B cell (primary cell): ENCODE results near the gene HSPD1. TPM values are rescaled to one million over a fixed set of nuclear protein-coding genes. Genes with fewer than 3 reads are reported as not detected.
A peak's percentile ranks its signal among the peaks of the same experiment; 100 is the strongest.

Experiments
- ATAC-seq: fragments of 200-7000 bp; cut with Tn5 transposase; one replicate; pipeline ENCODE4 v1.10.0; 2021; ENCODE audit warnings: low read depth, mild to moderate bottlenecking, moderate number of reproducible peaks, moderate library complexity
- CTCF ChIA-PET: fragments of 350-600 bp; sonication (Branson Sonifier 250); formaldehyde crosslinking; loops from one replicate; lab custom pipeline; 2021; ENCODE audit warnings: antibody characterized with exemption, inconsistent platforms; lab: Charles Lee
- POLR2A ChIA-PET: fragments of 350-600 bp; sonication (Branson Sonifier 250); formaldehyde crosslinking; loops from one replicate; lab custom pipeline; 2021; ENCODE audit warnings: antibody characterized with exemption; lab: Charles Lee
- DNase-seq: peaks from one replicate; pipeline ENCODE4 v3.0.0; 2013
- H2AFZ ChIP-seq: 2 replicates; pipeline ENCODE4 v1.6.1; 2012; ENCODE audit warnings: mild to moderate bottlenecking, low read depth, low read length; ENCODE audit not compliant: insufficient read depth, poor library complexity, severe bottlenecking
- H3K27ac ChIP-seq, 2 donors: 1 replicate in 1 of 2; 2 replicates in 1 of 2; pipeline ENCODE4 v1.5.1; 2012 to 2013; ENCODE audit warnings: low read length in 2 of 2, mild to moderate bottlenecking in 2 of 2, moderate library complexity in 1 of 2
- H3K27me3 ChIP-seq, 4 experiments: fragments of 200-600 bp in 1 of 4; sonication (generic) in 1 of 4; replicated peaks in 1 of 4; 1 replicate in 2 of 4; 2 replicates in 2 of 4; pipeline versions ENCODE4 v1.6.1 to v1.7.0; 2013 to 2016; ENCODE audit warnings: low read length in 3 of 4, mild to moderate bottlenecking in 2 of 4, mixed read lengths in 1 of 4, moderate library complexity in 1 of 4; ENCODE audit not compliant: insufficient read depth in 4 of 4, control insufficient read depth in 3 of 4; ENCODE audit errors: control extremely low read depth in 1 of 4
- H3K36me3 ChIP-seq, 2 experiments: replicated peaks in 1 of 2; 1 replicate in 1 of 2; 2 replicates in 1 of 2; pipeline versions ENCODE4 v1.6.1 to v1.7.1; 2013; ENCODE audit warnings: low read length in 1 of 2; ENCODE audit not compliant: insufficient read depth in 2 of 2, control insufficient read depth in 1 of 2; ENCODE audit errors: control extremely low read depth in 1 of 2, extremely low read depth in 1 of 2
- H3K4me1 ChIP-seq, 2 donors: fragments of 200-600 bp in 1 of 2; sonication (generic) in 1 of 2; 1 replicate in 1 of 2; 2 replicates in 1 of 2; pipeline versions ENCODE4 v1.5.1 to v1.6.1; 2013 to 2017; ENCODE audit warnings: low read length in 2 of 2; ENCODE audit not compliant: control insufficient read depth in 2 of 2, insufficient read depth in 2 of 2
- H3K4me2 ChIP-seq: replicated peaks from 2 replicates; pipeline ENCODE3; 2012; ENCODE audit warnings: mild to moderate bottlenecking, low read depth, low read length; ENCODE audit not compliant: poor library complexity, severe bottlenecking
- H3K4me3 ChIP-seq, 5 experiments: fragments of 200-600 bp in 1 of 5; sonication (generic) in 1 of 5; 1 replicate in 3 of 5; 2 replicates in 2 of 5; pipeline versions ENCODE4 v1.5.1 to v1.7.0; 2011 to 2016; ENCODE audit warnings: low read length in 4 of 5, mild to moderate bottlenecking in 4 of 5, low read depth in 2 of 5, control low read depth in 1 of 5, moderate library complexity in 1 of 5; ENCODE audit not compliant: insufficient read depth in 1 of 5; ENCODE audit errors: control extremely low read depth in 1 of 5, extremely low read depth in 1 of 5
- H3K79me2 ChIP-seq: fragments of 200-600 bp; sonication (generic); one replicate; pipeline ENCODE4 v1.6.0; 2016; ENCODE audit warnings: low read length; ENCODE audit not compliant: control insufficient read depth, insufficient read depth
- H3K9ac ChIP-seq: fragments of 200-600 bp; sonication (generic); 2 replicates; pipeline ENCODE4 v1.6.1; 2017; ENCODE audit warnings: mild to moderate bottlenecking, low read length, moderate library complexity
- H3K9me3 ChIP-seq, 3 donors: one replicate each; pipeline versions ENCODE4 v1.6.1 to v1.7.1; 2013; ENCODE audit warnings: low read length in 2 of 3; ENCODE audit not compliant: control insufficient read depth in 2 of 3, insufficient read depth in 1 of 3; ENCODE audit errors: control extremely low read depth in 1 of 3
- H4K20me1 ChIP-seq: 2 replicates; pipeline ENCODE4 v1.6.0; 2012; ENCODE audit warnings: mild to moderate bottlenecking, low read length; ENCODE audit not compliant: insufficient read depth, control insufficient read depth, poor library complexity, severe bottlenecking
- H3K27ac Mint-ChIP-seq: one replicate; pipeline ENCODE4 v1.8.0; 2021; ENCODE audit warnings: mixed read lengths
- H3K27me3 Mint-ChIP-seq: one replicate; pipeline ENCODE4 v1.8.0; 2021; ENCODE audit warnings: mixed read lengths
- H3K4me1 Mint-ChIP-seq: one replicate; pipeline ENCODE4 v1.8.0; 2021; ENCODE audit warnings: mixed read lengths
- H3K4me3 Mint-ChIP-seq: one replicate; pipeline ENCODE4 v1.8.0; 2021; ENCODE audit warnings: mixed read lengths
- H3K9me3 Mint-ChIP-seq: one replicate; pipeline ENCODE4 v1.8.0; 2022; ENCODE audit warnings: mixed read lengths; ENCODE audit not compliant: insufficient read depth
- CTCF ChIP-seq: fragments of 200-600 bp; IDR thresholded peaks from one replicate; pipeline ENCODE4 v1.8.0; 2022; ENCODE audit warnings: antibody characterized with exemption, mild to moderate bottlenecking
- EZH2 ChIP-seq: IDR thresholded peaks from 2 replicates; pipeline ENCODE4 v1.6.1; 2012; ENCODE audit warnings: borderline replicate concordance, low read depth, mild to moderate bottlenecking, moderate library complexity, low read length; ENCODE audit not compliant: insufficient read depth, poor library complexity, severe bottlenecking
- WGBS: methylation state at CpG from one replicate; pipeline ENCODE4 v1.1.5; 2013; ENCODE audit warnings: missing lambda C conversion rate; ENCODE audit not compliant: insufficient coverage; 5-methylcytosine and 5-hydroxymethylcytosine counted together
- intact Hi-C: fragments of 100-400 bp; cut with micrococcal nuclease; formaldehyde crosslinking; loops from one replicate; pipeline ENCODE4 v1.10.0; 2022
- polyA plus RNA-seq: library from polyadenylated mRNA; depleted of rRNA; stranded (reverse); fragments of >200 nt; gene quantifications from 2 replicates; pipeline ENCODE4 v1.2.3, GENCODE V29; 2012
- total RNA-seq, 2 donors: library from RNA; stranded (reverse); fragments of 120-200 nt in 1 of 2; gene quantifications; 1 replicate in 1 of 2; 2 replicates in 1 of 2; pipeline versions ENCODE4 v1.2.3 to v1.2.4, GENCODE V29; 2013 to 2022

HSPD1 gene
- total and polyA plus RNA-seq, 2 donors (not counting 1 experiment from before 2014, with no cell fraction given): 46.6 to 112 TPM

DNA sequence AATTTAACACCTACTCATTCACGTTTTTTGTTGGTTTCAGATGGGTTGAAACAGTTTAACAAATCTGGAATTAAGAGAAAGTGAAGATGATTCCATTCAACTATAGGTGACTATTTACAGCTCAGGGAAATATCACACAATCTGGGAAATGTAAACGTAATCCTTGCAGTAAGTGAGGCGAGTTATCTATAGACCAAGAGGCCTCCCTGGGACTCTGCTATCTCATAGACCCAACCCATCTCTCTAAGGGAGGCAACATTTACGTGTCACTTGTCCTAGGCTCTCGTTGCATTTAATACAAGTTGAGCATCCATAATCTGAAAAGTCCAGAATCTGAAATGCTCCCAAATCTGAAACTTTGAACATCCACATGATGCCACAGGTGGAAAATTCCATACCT, 14.3 kb upstream of the HSPD1 start:
- Mint-ChIP-seq H3K27ac (peak overlapping the region; percentile 26), H3K4me1 (peaks cover 33% of the 10 kb centered on the region), H3K4me3 (peak overlapping the region; percentile 34), H3K27me3 (no peaks in the 10 kb centered on the region), H3K9me3 (no peaks in the 10 kb centered on the region)
- Histone ChIP-seq H3K79me2 (peaks cover 91% of the 10 kb centered on the region), H3K27me3 (no peaks in the 10 kb centered on the region), H3K4me3 (no peak overlapping the region), H3K4me1 (peaks cover 10 to 17% of the 10 kb centered on the region in 2 donors), H4K20me1 (no peaks in the 10 kb centered on the region), H2AFZ (no peak overlapping the region), H3K9me3 (no peaks in the 10 kb centered on the region), H3K9ac (no peak overlapping the region), H3K4me2 (no peak overlapping the region), H3K36me3 (no peaks in the 10 kb centered on the region), H3K27ac (peak overlapping the region in 1 of 2 donors; percentile 92)
- ChIA-PET CTCF (interaction anchor here (1.4 kb wide), 1 partner anchor 9 kb away, joined by 3 read pairs; no protein-coding TSS in a partner anchor), POLR2A (no interaction called here)
- intact Hi-C loops: loop anchor here (10.0 kb wide), 1 partner anchor 1339 kb away; the partner anchor contains the start of gene STK17B
- 100% methylated on average over 4 of the region's 5 CpGs for WGBS
- TF ChIP-seq CTCF (no peak), EZH2 (no peak)
- ATAC-seq (no peak), DNase-seq (no peak)

DNA sequence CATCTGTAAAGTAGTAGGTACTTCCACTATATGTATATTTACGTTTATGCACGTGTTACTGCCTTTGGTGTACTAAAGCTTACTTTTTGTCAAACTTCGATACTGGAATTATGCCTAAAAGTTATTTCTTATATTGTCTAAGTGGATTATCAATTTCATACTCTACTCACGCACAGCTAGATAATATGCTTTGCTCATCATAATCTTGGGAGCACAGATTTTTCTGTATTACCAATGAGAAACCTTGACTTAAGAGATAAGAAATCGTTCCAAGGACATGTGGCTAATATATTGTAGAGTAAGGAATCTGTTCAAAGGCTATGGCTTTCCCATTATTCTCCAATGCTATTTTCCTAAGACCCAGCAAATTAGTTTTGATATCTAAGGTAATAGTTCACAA, 7.0 kb upstream of the HSPD1 start:
- Histone ChIP-seq H3K4me3 (no peak overlapping the region), H3K27ac (peak overlapping the region in 1 of 2 donors; percentile 37), H3K4me1 (peaks cover 7 to 8% of the 10 kb centered on the region in 2 donors), H3K79me2 (peaks cover 88% of the 10 kb centered on the region), H3K36me3 (peaks cover 0 to 15% of the 10 kb centered on the region in 2 experiments), H3K27me3 (no peaks in the 10 kb centered on the region), H3K9ac (no peak overlapping the region), H2AFZ (no peak overlapping the region), H4K20me1 (no peaks in the 10 kb centered on the region), H3K9me3 (no peaks in the 10 kb centered on the region), H3K4me2 (no peak overlapping the region)
- intact Hi-C loops: no loop called here
- ChIA-PET POLR2A (no interaction called here), CTCF (no interaction called here)
- TF ChIP-seq CTCF: no peak
- no peak for TF ChIP-seq EZH2
- Mint-ChIP-seq H3K27ac (no peak overlapping the region), H3K4me1 (peaks cover 13% of the 10 kb centered on the region), H3K27me3 (no peaks in the 10 kb centered on the region), H3K9me3 (no peaks in the 10 kb centered on the region), H3K4me3 (no peak overlapping the region)
- ATAC-seq (no peak), DNase-seq (no peak)
- WGBS: no CpG with 5 or more reads among the region's 5 CpGs
